Ishikawa (cell line): ENCODE results near the gene APLN.

ENCODE experiments used
- CEBPB ChIP-seq: IDR thresholded peaks from 2 replicates; pipeline ENCODE4 v1.6.1; 2012
- CREB1 ChIP-seq: IDR thresholded peaks from 2 replicates; pipeline ENCODE4 v1.6.1; 2012; ENCODE audit warnings: low read depth
- EGR1 ChIP-seq: IDR thresholded peaks from 2 replicates; pipeline ENCODE4 v1.6.1; 2012
- EP300 ChIP-seq: IDR thresholded peaks from 2 replicates; pipeline ENCODE4 v1.6.1; 2012; ENCODE audit warnings: borderline replicate concordance
- FOXM1 ChIP-seq: IDR thresholded peaks from 2 replicates; pipeline ENCODE4 v1.6.1; 2012; ENCODE audit warnings: low read depth, borderline replicate concordance
- MAX ChIP-seq: IDR thresholded peaks from 2 replicates; pipeline ENCODE4 v1.6.1; 2012
- RAD21 ChIP-seq: IDR thresholded peaks from 2 replicates; pipeline ENCODE4 v1.6.1; 2012; ENCODE audit warnings: low read depth
- TCF12 ChIP-seq: IDR thresholded peaks from 2 replicates; pipeline ENCODE4 v1.6.1; 2012; ENCODE audit warnings: low read depth
- TEAD4 ChIP-seq: IDR thresholded peaks from 2 replicates; pipeline ENCODE4 v1.6.1; 2012

- no peak for TF ChIP-seq EP300
- no peak for TF ChIP-seq EGR1
- TF ChIP-seq RAD21: peak; percentile 78
- no peak for TF ChIP-seq TEAD4
- no peak for TF ChIP-seq FOXM1
- no peak for TF ChIP-seq CEBPB
- no peak for TF ChIP-seq CREB1
- no peak for TF ChIP-seq MAX
- TF ChIP-seq TCF12: no peak
Observed at GRCh38 chrX:129637217-129638109, 17.3 kb downstream of the APLN start.
